ENCODE data around the gene SLC24A1.

SLC24A1 gene

GRCh38 chr15:65580287-65580686, 41.5 kb upstream of the SLC24A1 start:
- no peak for TF ChIP-seq CTCF (IDR thresholded peaks at IDR 0.05; ENCODE audit: borderline replicate concordance, insufficient read depth, low read depth, low read length)
- no peak overlapping the region for H3K4me3 ChIP-seq (ENCODE audit: low read depth, low read length)

GRCh38 chr15:65583701-65584100, 38.0 kb upstream of the SLC24A1 start:
- no peak for TF ChIP-seq CTCF (IDR thresholded peaks at IDR 0.05; ENCODE audit: borderline replicate concordance, insufficient read depth, low read depth, low read length)
- no peak overlapping the region for H3K4me3 ChIP-seq (ENCODE audit: low read depth, low read length)

DNA sequence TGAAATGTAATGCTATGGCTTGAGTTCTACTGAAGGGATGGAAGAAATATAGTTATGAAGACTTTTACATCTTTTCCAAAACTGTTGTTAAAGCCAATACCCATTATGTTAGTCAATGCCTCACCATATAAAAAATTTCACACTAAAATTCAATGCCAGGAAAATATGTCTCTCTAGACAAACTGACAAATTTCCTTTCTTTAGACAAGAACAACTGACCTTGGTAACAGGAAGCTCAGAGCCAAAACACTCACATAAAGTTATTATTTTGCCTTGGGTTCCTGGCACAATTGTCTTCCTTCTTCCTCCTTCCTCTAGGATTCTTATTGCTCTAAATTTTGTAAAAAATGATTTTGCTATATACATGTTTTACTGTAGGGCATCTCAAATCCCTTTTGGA, 37.5 kb upstream of the SLC24A1 start:
- H3K4me3 ChIP-seq (ENCODE audit: low read depth, low read length): no peak overlapping the region
- TF ChIP-seq CTCF (IDR thresholded peaks at IDR 0.05; ENCODE audit: borderline replicate concordance, insufficient read depth, low read depth, low read length): no peak

DNA sequence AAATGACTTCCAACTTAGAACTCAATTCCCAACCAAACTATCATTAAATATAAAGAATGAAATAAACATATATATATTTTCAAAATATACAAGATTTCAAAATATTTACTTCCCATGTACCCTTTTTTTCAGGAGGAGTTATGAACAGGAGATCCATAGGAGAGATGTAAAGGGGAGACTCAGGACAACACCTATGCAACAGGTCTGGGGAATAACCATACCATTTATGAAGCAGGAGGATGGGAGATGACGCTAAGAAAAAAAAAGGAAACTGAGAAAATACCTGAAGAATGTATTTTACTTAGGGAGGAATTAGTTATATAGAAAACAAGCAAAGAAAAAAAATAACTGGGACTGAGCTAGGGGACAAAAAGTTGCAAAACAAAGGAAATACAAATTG, 34.6 kb upstream of the SLC24A1 start:
- H3K4me3 ChIP-seq (ENCODE audit: low read depth, low read length): no peak overlapping the region
- TF ChIP-seq CTCF (IDR thresholded peaks at IDR 0.05; ENCODE audit: borderline replicate concordance, insufficient read depth, low read depth, low read length): no peak

DNA sequence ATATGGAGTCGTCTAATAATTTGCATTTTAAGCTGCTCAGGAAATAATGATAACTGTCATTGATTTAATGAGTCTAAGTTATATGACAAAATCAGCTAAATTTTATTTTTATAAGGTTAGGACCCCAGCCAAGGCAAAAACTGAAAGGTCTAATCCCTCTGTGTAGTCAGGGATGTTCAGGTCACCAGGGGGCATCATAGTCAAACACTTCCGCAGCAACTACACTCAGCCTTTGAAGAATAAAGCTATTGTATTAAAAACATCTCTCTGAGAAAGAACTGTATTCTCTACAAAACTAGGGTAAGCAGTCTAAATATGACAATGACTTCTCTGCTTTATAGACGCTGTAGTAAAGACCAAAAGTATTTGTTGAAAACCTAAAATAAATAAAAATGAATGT, 25.8 kb upstream of the SLC24A1 start:
- H3K4me3 ChIP-seq (ENCODE audit: low read depth, low read length): no peak overlapping the region

GRCh38 chr15:65598468-65598867, 23.3 kb upstream of the SLC24A1 start:
- no peak for TF ChIP-seq CTCF (IDR thresholded peaks at IDR 0.05; ENCODE audit: borderline replicate concordance, insufficient read depth, low read depth, low read length)

More for the DNA sequence above, 25.8 kb upstream of the SLC24A1 start:
- peak; percentile 20; the same call in 1 of the 2 replicates for TF ChIP-seq CTCF (IDR thresholded peaks at IDR 0.05; ENCODE audit: borderline replicate concordance, insufficient read depth, low read depth, low read length)

GRCh38 chr15:65599677-65600076, 22.1 kb upstream of the SLC24A1 start:
- TF ChIP-seq CTCF (IDR thresholded peaks at IDR 0.05; ENCODE audit: borderline replicate concordance, insufficient read depth, low read depth, low read length): no peak

More at GRCh38 chr15:65598468-65598867, 23.3 kb upstream of the SLC24A1 start:
- no peak overlapping the region for H3K4me3 ChIP-seq (ENCODE audit: low read depth, low read length)

More at GRCh38 chr15:65599677-65600076, 22.1 kb upstream of the SLC24A1 start:
- no peak overlapping the region for H3K4me3 ChIP-seq (ENCODE audit: low read depth, low read length)

Data from GM12875 (cell line).